Transverse colon (tissue), 4 donors: ENCODE data around the gene BCL7C.

Experiments
- CTCF ChIP-seq, 5 experiments: fragments of 200-600 bp in 3 of 5; fragments of 450-650 bp in 2 of 5; sonication (generic) in 3 of 5; IDR thresholded peaks; 1 replicate in 2 of 5; 2 replicates in 3 of 5; pipeline ENCODE4 v1.5.1; 2016 to 2017; ENCODE audit warnings: antibody characterized with exemption in 5 of 5, inconsistent platforms in 3 of 5, mild to moderate bottlenecking in 2 of 5, moderate library complexity in 1 of 5
- EP300 ChIP-seq: sonication (generic); formaldehyde crosslinking; IDR thresholded peaks from one replicate; pipeline ENCODE4 v1.6.1; 2017; ENCODE audit warnings: antibody characterized with exemption, low read depth
- POLR2A ChIP-seq: fragments of 450-650 bp; IDR thresholded peaks from one replicate; pipeline ENCODE4 v1.6.1; 2016; ENCODE audit warnings: antibody characterized with exemption, mild to moderate bottlenecking, moderate library complexity
- POLR2AphosphoS5 ChIP-seq, 3 donors: sonication (generic); formaldehyde crosslinking; IDR thresholded peaks; one replicate each; pipeline ENCODE4 v1.6.1; 2016; ENCODE audit warnings: antibody characterized with exemption in 3 of 3

GRCh38 chr16:30858829-30859423 is 35.0 kb downstream of the BCL7C start:
- TF ChIP-seq POLR2A (no peak), CTCF (IDR thresholded peaks at IDR 0.05) (no peak), POLR2AphosphoS5 (IDR thresholded peaks at IDR 0.05) (no peak), EP300 (no peak)
